ENCODE data around the gene ABHD16A. TPM values are rescaled to one million over a fixed set of nuclear protein-coding genes. Genes with fewer than 3 reads are reported as not detected.

Gene ABHD16A
- total and polyA plus RNA-seq, 2 of the 13 experiments (the other 11 are each of a cell fraction or from before 2014, with no cell fraction given), result 43.5 to 45.4 TPM

GRCh38 chr6:31693535-31693934, 9.6 kb downstream of the ABHD16A start (continued):
- TF ChIP-seq ZBTB14 (CRISPR knock-in tag; IDR thresholded peaks at IDR 0.05), result no peak
- TF ChIP-seq ZNF451 (CRISPR knock-in tag; IDR thresholded peaks at IDR 0.05), result no peak
- TF ChIP-seq MLX (CRISPR knock-in tag; IDR thresholded peaks at IDR 0.05), result no peak
- TF ChIP-seq FOXM1 (CRISPR knock-in tag; IDR thresholded peaks at IDR 0.05), result no peak

- ChIA-PET CTCF (ENCODE audit: low intra/inter-chr PET ratio, low total read pairs) (no interaction called here), POLR2A (interaction anchor here (0.6 to 4.9 kb wide), 3 partner anchors 10 to 135 kb away, joined by 3 to 22 read pairs (median 4); partner anchors contain the start of genes ABHD16A, HSPA1B and MSH5)
- ATAC-seq (no peak), DNase-seq (ENCODE audit: low spot score) (no peak), FAIRE-seq (no peak)
- no peaks in the 10 kb centered on the region for H3K27me3 ChIP-seq (ENCODE audit: control insufficient read depth in 1 of 2, insufficient read depth in 2 of 2, low read length in 2 of 2)
- H3K79me2 ChIP-seq (ENCODE audit: insufficient read depth, low read length), result no peaks in the 10 kb centered on the region
- H3K27ac ChIP-seq (ENCODE audit: extremely low read length, insufficient read depth, low read length), result no peak overlapping the region
- no peaks in the 10 kb centered on the region for H4K20me1 ChIP-seq (ENCODE audit: insufficient read depth, low read length)
- 97% methylated on average over 9 of the region's 9 CpGs for WGBS (ENCODE audit: low lambda C conversion rate)
- H3K4me3 ChIP-seq (replicated peaks in 1 of 3; ENCODE audit: insufficient read depth in 1 of 3, low read depth in 2 of 3, low read length in 3 of 3), result no peak overlapping the region
- peaks cover 12% of the 10 kb centered on the region; the same call in 1 of the 2 replicates for H3K4me1 ChIP-seq (ENCODE audit: insufficient read depth, low read length)
- peaks cover 54 to 84% of the 10 kb centered on the region in 2 experiments for H3K36me3 ChIP-seq (replicated peaks in 1 of 2; ENCODE audit: control insufficient read depth in 1 of 2, insufficient read depth in 2 of 2, low read length in 2 of 2)
- H3K4me2 ChIP-seq (ENCODE audit: low read depth, low read length), result no peak overlapping the region
- intact Hi-C loops (cut with micrococcal nuclease; ENCODE audit: unreplicated experiment) (no loop called here), in situ Hi-C loops (cut with HindIII; ENCODE audit: extremely low pct_ligation_motif_present, low pct_unique_long_range_greater_than_20kb) (no loop called here)
- no peak overlapping the region for H2AFZ ChIP-seq (ENCODE audit: low read length)
- TF ChIP-seq DR1 (CRISPR knock-in tag; IDR thresholded peaks at IDR 0.05) (no peak), ZNF441 (CRISPR knock-in tag; IDR thresholded peaks at IDR 0.05; ENCODE audit: borderline replicate concordance) (no peak), ZNF446 (CRISPR knock-in tag; IDR thresholded peaks at IDR 0.05) (no peak), ZNF124 (CRISPR knock-in tag; IDR thresholded peaks at IDR 0.05) (no peak), ZNF101 (CRISPR knock-in tag; IDR thresholded peaks at IDR 0.05; ENCODE audit: borderline replicate concordance, low read depth) (no peak), ZNF251 (CRISPR knock-in tag; IDR thresholded peaks at IDR 0.05) (no peak), KDM6A (CRISPR knock-in tag; IDR thresholded peaks at IDR 0.05; ENCODE audit: low read depth) (no peak), SRSF9 (IDR thresholded peaks at IDR 0.05; ENCODE audit: borderline replicate concordance, insufficient read depth, low read depth, low read length, poor library complexity, severe bottlenecking) (no peak), ZNF629 (CRISPR knock-in tag; conservative IDR thresholded peaks at IDR 0.05) (no peak), NR0B2 (CRISPR knock-in tag; IDR thresholded peaks at IDR 0.05) (no peak)
- no peak overlapping the region for H3K9ac ChIP-seq (ENCODE audit: insufficient read depth, low read depth, low read length)
- no TSS peak for BruUV-seq (replicated peaks)
- H3K9me3 ChIP-seq (ENCODE audit: low read length), result no peaks in the 10 kb centered on the region
These were observed 10.2 kb downstream of the ABHD16A start for GRCh38 chr6:31692886-31693285.
